Measurements from ENCODE around the gene C1S. TPM values are rescaled to one million over a fixed set of nuclear protein-coding genes. Genes with fewer than 3 reads are reported as not detected.

C1S gene
- total RNA-seq, 4 donors from 2014 or later: 52.6 to 187 (median 59.3) TPM

GRCh38 chr12:7017870-7018349 is 42.6 kb upstream of the C1S start:
- intact Hi-C loops (cut with DNase I; ENCODE audit: low total_unique reads): no loop called here
- peak overlapping the region; percentile 63 for H3K4me3 ChIP-seq (ENCODE audit: low read depth, poor library complexity, severe bottlenecking)
- TF ChIP-seq POLR2A (IDR thresholded peaks at IDR 0.05) (no peak), CTCF (IDR thresholded peaks at IDR 0.05) (no peak)
- no peak for DNase-seq (ENCODE audit: low spot score in 2 of 2)
- 2% methylated on average over 16 to 25 of the region's 25 CpGs for WGBS, 2 donors

- intact Hi-C loops (cut with DNase I; ENCODE audit: low total_unique reads): no loop called here
- peak; percentile 96 to 100 for DNase-seq (ENCODE audit: low spot score in 2 of 2)
- TF ChIP-seq POLR2A (IDR thresholded peaks at IDR 0.05) (no peak), CTCF (IDR thresholded peaks at IDR 0.05) (peak in 1 of 3 donors; percentile 76)
- WGBS, 2 donors: 0% methylated on average over 13 to 50 of the region's 77 CpGs
- H3K4me3 ChIP-seq (ENCODE audit: low read depth, poor library complexity, severe bottlenecking): peak within 1 kb of the TSS; percentile 63
Observed at GRCh38 chr12:7018350-7019042, 42.0 kb upstream of the C1S start, which contains the start of gene LPCAT3. LPCAT3 (minus strand) TSS chr12:7018476; CDS start chr12:7018424, 52 bp downstream.

GRCh38 chr12:7019043-7019569 is 41.4 kb upstream of the C1S start:
- 3 to 4% methylated on average over 6 of the region's 6 CpGs for WGBS, 2 donors
- intact Hi-C loops (cut with DNase I; ENCODE audit: low total_unique reads): no loop called here
- no peak for DNase-seq (ENCODE audit: low spot score in 2 of 2)
- TF ChIP-seq POLR2A (IDR thresholded peaks at IDR 0.05) (no peak), CTCF (IDR thresholded peaks at IDR 0.05) (no peak)
- no peak overlapping the region for H3K4me3 ChIP-seq (ENCODE audit: low read depth, poor library complexity, severe bottlenecking)

- DNase-seq (ENCODE audit: low spot score in 2 of 2): no peak
- TF ChIP-seq POLR2A (IDR thresholded peaks at IDR 0.05) (no peak), CTCF (IDR thresholded peaks at IDR 0.05) (no peak)
- intact Hi-C loops (cut with DNase I; ENCODE audit: low total_unique reads): no loop called here
- no peak overlapping the region for H3K4me3 ChIP-seq (ENCODE audit: low read depth, poor library complexity, severe bottlenecking)
- WGBS, 2 donors: 61 to 66% methylated on average over 5 of the region's 5 CpGs
Observed at GRCh38 chr12:7021956-7022355, 38.6 kb upstream of the C1S start.

- no peak for DNase-seq (ENCODE audit: low spot score in 2 of 2)
- intact Hi-C loops (cut with DNase I; ENCODE audit: low total_unique reads): no loop called here
- no peak overlapping the region for H3K4me3 ChIP-seq (ENCODE audit: low read depth, poor library complexity, severe bottlenecking)
- WGBS, 2 donors: 76 to 82% methylated on average over 3 of the region's 3 CpGs
- TF ChIP-seq CTCF (IDR thresholded peaks at IDR 0.05) (no peak), POLR2A (IDR thresholded peaks at IDR 0.05) (no peak)
Observed at GRCh38 chr12:7023114-7023513, 37.4 kb upstream of the C1S start.

Data from lower leg skin (tissue), 4 donors.